Measurements from ENCODE around the gene SNTG2. TPM values are rescaled to one million over a fixed set of nuclear protein-coding genes. Genes with fewer than 3 reads are reported as not detected.

The SNTG2 gene
- total RNA-seq, 2 experiments from 2014 or later = not detected

GRCh38 chr2:1254662-1255343 lies 304.2 kb downstream of the SNTG2 start:
- BruUV-seq (replicated peaks) = no TSS peak
- H3K4me2 ChIP-seq (ENCODE audit: low read length) = no peak overlapping the region
- H3K9me2 ChIP-seq (ENCODE audit: insufficient read depth, low read length) = no peaks in the 10 kb centered on the region
- no peaks in the 10 kb centered on the region for H3K79me2 ChIP-seq (ENCODE audit: insufficient read depth, low read depth, low read length)
- no peak for TF ChIP-seq EZH2phosphoT487 (IDR thresholded peaks at IDR 0.05; ENCODE audit: borderline replicate concordance, low read depth, low read length)
- TF ChIP-seq, protein P1, sequence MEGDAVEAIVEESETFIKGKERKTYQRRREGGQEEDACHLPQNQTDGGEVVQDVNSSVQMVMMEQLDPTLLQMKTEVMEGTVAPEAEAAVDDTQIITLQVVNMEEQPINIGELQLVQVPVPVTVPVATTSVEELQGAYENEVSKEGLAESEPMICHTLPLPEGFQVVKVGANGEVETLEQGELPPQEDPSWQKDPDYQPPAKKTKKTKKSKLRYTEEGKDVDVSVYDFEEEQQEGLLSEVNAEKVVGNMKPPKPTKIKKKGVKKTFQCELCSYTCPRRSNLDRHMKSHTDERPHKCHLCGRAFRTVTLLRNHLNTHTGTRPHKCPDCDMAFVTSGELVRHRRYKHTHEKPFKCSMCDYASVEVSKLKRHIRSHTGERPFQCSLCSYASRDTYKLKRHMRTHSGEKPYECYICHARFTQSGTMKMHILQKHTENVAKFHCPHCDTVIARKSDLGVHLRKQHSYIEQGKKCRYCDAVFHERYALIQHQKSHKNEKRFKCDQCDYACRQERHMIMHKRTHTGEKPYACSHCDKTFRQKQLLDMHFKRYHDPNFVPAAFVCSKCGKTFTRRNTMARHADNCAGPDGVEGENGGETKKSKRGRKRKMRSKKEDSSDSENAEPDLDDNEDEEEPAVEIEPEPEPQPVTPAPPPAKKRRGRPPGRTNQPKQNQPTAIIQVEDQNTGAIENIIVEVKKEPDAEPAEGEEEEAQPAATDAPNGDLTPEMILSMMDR (conservative IDR thresholded peaks at IDR 0.05; ENCODE audit: low read length) = no peak
- no peaks in the 10 kb centered on the region for H3K4me1 ChIP-seq (ENCODE audit: insufficient read depth, low read length, poor library complexity, severe bottlenecking)
- intact Hi-C loops (cut with micrococcal nuclease; ENCODE audit: unreplicated experiment) = no loop called here
- ChIA-PET POLR2A (no interaction called here), CTCF (ENCODE audit: unreplicated experiment) (no interaction called here)
- H3K36me3 ChIP-seq (ENCODE audit: insufficient read depth, low read length) = no peaks in the 10 kb centered on the region
- H3K9me3 ChIP-seq (ENCODE audit: low read length) = no peaks in the 10 kb centered on the region
- no peak overlapping the region for H3K4me3 ChIP-seq (ENCODE audit: low read depth, low read length, poor library complexity, severe bottlenecking)
- no peaks in the 10 kb centered on the region for H4K20me1 ChIP-seq (ENCODE audit: insufficient read depth, low read length)
- no peak overlapping the region for H3K27ac ChIP-seq (ENCODE audit: low read depth, low read length, poor library complexity, severe bottlenecking)
- no peak overlapping the region for H2AFZ ChIP-seq (ENCODE audit: low read length)
- no peak for DNase-seq (ENCODE audit: low spot score)

DNA sequence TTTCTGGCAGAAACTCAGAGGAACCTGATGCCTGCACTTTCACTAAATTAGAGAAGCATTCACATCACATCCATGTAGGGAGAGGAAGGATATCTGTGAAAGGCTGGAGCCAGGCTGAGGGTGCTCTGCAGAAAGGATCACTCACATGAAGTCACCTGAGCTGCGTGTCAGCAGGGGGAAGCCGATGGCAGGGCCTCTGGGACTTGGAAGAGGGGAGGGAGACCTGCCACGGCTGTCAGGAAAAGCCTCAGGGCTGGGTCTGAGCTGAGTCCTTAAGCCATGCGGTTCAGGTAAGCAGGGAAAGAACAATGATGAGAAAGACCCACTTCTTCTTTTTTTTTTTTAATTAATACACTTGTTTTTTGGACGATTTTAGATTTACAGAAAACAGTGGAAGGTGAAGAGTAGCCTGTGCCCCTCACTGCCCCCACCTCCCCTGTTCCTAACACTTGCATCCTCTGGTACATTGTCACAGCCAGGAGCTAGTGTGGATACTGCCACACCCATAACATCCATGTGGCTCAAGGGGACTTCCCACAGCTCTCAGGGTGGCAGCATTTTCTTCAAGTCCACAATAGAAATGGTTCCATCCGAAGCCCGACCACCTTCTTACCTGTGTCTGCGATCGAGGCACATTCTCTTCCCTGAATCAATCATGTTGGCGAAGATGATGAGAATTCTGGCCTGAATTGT lies 306.1 kb downstream of the SNTG2 start:
- no peaks in the 10 kb centered on the region for H3K79me2 ChIP-seq (ENCODE audit: insufficient read depth, low read depth, low read length)
- no peak overlapping the region for H3K4me2 ChIP-seq (ENCODE audit: low read length)
- intact Hi-C loops (cut with micrococcal nuclease; ENCODE audit: unreplicated experiment) = no loop called here
- no peaks in the 10 kb centered on the region for H3K4me1 ChIP-seq (ENCODE audit: insufficient read depth, low read length, poor library complexity, severe bottlenecking)
- TF ChIP-seq, protein P1 (conservative IDR thresholded peaks at IDR 0.05; ENCODE audit: low read length) = no peak
- no peak for TF ChIP-seq EZH2phosphoT487 (IDR thresholded peaks at IDR 0.05; ENCODE audit: borderline replicate concordance, low read depth, low read length)
- no peaks in the 10 kb centered on the region for H3K9me2 ChIP-seq (ENCODE audit: insufficient read depth, low read length)
- H3K27ac ChIP-seq (ENCODE audit: low read depth, low read length, poor library complexity, severe bottlenecking) = no peak overlapping the region
- BruUV-seq (replicated peaks) = no TSS peak
- H4K20me1 ChIP-seq (ENCODE audit: insufficient read depth, low read length) = no peaks in the 10 kb centered on the region
- H3K9me3 ChIP-seq (ENCODE audit: low read length) = no peaks in the 10 kb centered on the region
- H3K4me3 ChIP-seq (ENCODE audit: low read depth, low read length, poor library complexity, severe bottlenecking) = no peak overlapping the region
- POLR2A ChIA-PET = no interaction called here
- DNase-seq (ENCODE audit: low spot score) = no peak
- no peaks in the 10 kb centered on the region for H3K36me3 ChIP-seq (ENCODE audit: insufficient read depth, low read length)
- CTCF ChIA-PET (ENCODE audit: unreplicated experiment) = no interaction called here
- no peak overlapping the region for H2AFZ ChIP-seq (ENCODE audit: low read length)

- Histone ChIP-seq H3K79me2 (ENCODE audit: insufficient read depth, low read depth, low read length) (no peaks in the 10 kb centered on the region), H3K36me3 (ENCODE audit: insufficient read depth, low read length) (no peaks in the 10 kb centered on the region), H4K20me1 (ENCODE audit: insufficient read depth, low read length) (no peaks in the 10 kb centered on the region), H3K4me2 (ENCODE audit: low read length) (no peak overlapping the region), H2AFZ (ENCODE audit: low read length) (no peak overlapping the region), H3K4me1 (ENCODE audit: insufficient read depth, low read length, poor library complexity, severe bottlenecking) (no peaks in the 10 kb centered on the region), H3K9me3 (ENCODE audit: low read length) (no peaks in the 10 kb centered on the region), H3K4me3 (ENCODE audit: low read depth, low read length, poor library complexity, severe bottlenecking) (no peak overlapping the region), H3K9me2 (ENCODE audit: insufficient read depth, low read length) (no peaks in the 10 kb centered on the region), H3K27ac (ENCODE audit: low read depth, low read length, poor library complexity, severe bottlenecking) (no peak overlapping the region)
- TF ChIP-seq, protein P1 (conservative IDR thresholded peaks at IDR 0.05; ENCODE audit: low read length) = no peak
- TF ChIP-seq EZH2phosphoT487 (IDR thresholded peaks at IDR 0.05; ENCODE audit: borderline replicate concordance, low read depth, low read length) = no peak
- CTCF ChIA-PET (ENCODE audit: unreplicated experiment) = no interaction called here
- POLR2A ChIA-PET = no interaction called here
- BruUV-seq (replicated peaks) = no TSS peak
- intact Hi-C loops (cut with micrococcal nuclease; ENCODE audit: unreplicated experiment) = no loop called here
- DNase-seq (ENCODE audit: low spot score) = no peak
Observed at GRCh38 chr2:1257334-1257733, 306.7 kb downstream of the SNTG2 start.
